PC-9 (cell line): ENCODE results near the gene PLEKHG4B. TPM values are rescaled to one million over a fixed set of nuclear protein-coding genes. Genes with fewer than 3 reads are reported as not detected.
A peak's percentile ranks its signal among the peaks of the same experiment; 100 is the strongest.

ENCODE experiments used
- BruUV-seq: library from RNA; stranded (reverse); fragments of 400-500 nt; replicated peaks from 2 replicates; lab custom pipeline; 2021; lab: Mats Ljungman, UMichigan
- CTCF ChIA-PET: fragments of 300-600 bp; sonication (Branson Sonifier 250); formaldehyde crosslinking; loops from one replicate; lab custom pipeline; 2022; ENCODE audit warnings: antibody characterized with exemption; lab: Charles Lee
- POLR2A ChIA-PET: fragments of 300-600 bp; sonication (Branson Sonifier 250); formaldehyde crosslinking; loops from one replicate; lab custom pipeline; 2022; ENCODE audit warnings: antibody characterized with exemption; ENCODE audit not compliant: unreplicated experiment; lab: Charles Lee
- DNase-seq, 2 experiments: peaks; one replicate each; pipeline versions ENCODE4 v3.0.0 to v3.0.0-alpha.2; 2015 to 2022; ENCODE audit warnings: mixed read lengths in 1 of 2
- H2AFZ ChIP-seq: fragments of 200-600 bp; sonication (generic); 2 replicates; pipeline ENCODE4 v1.8.1; 2017; ENCODE audit warnings: antibody characterized with exemption
- H3F3A ChIP-seq: fragments of 200-600 bp; sonication (generic); 2 replicates; pipeline ENCODE4 v1.8.1; 2017; ENCODE audit warnings: antibody characterized with exemption, mild to moderate bottlenecking, low read depth; ENCODE audit not compliant: insufficient read depth
- H3K27ac ChIP-seq: fragments of 200-600 bp; sonication (generic); 2 replicates; pipeline ENCODE4 v1.6.1; 2016; ENCODE audit warnings: mixed run types
- H3K27me3 ChIP-seq: fragments of 200-600 bp; sonication (generic); 2 replicates; pipeline ENCODE4 v1.6.1; 2016; ENCODE audit warnings: low read depth, mixed run types; ENCODE audit not compliant: insufficient read depth
- H3K36me3 ChIP-seq: fragments of 200-600 bp; sonication (generic); 2 replicates; pipeline ENCODE4 v1.6.1; 2016; ENCODE audit warnings: low read depth, mixed run types
- H3K4me1 ChIP-seq: fragments of 200-600 bp; sonication (generic); replicated peaks from 2 replicates; pipeline ENCODE4 v1.6.1; 2016; ENCODE audit warnings: mixed run types; ENCODE audit not compliant: insufficient read depth
- H3K4me2 ChIP-seq: fragments of 200-600 bp; sonication (generic); 2 replicates; pipeline ENCODE4 v1.6.1; 2017; ENCODE audit warnings: mixed run types
- H3K4me3 ChIP-seq: fragments of 200-600 bp; sonication (generic); 2 replicates; pipeline ENCODE4 v1.6.1; 2016; ENCODE audit warnings: mixed run types
- H3K79me2 ChIP-seq: fragments of 200-600 bp; sonication (generic); 2 replicates; pipeline ENCODE4 v1.6.1; 2017; ENCODE audit warnings: low read depth, mixed run types
- H3K9me2 ChIP-seq: fragments of 200-600 bp; sonication (generic); 2 replicates; pipeline ENCODE4 v1.8.1; 2017; ENCODE audit warnings: mild to moderate bottlenecking; ENCODE audit not compliant: insufficient read depth
- H3K9me3 ChIP-seq: fragments of 200-600 bp; sonication (generic); 2 replicates; pipeline ENCODE4 v1.8.1; 2016; ENCODE audit warnings: low read depth; ENCODE audit not compliant: insufficient read depth
- H4K20me1 ChIP-seq: fragments of 200-600 bp; sonication (generic); 2 replicates; pipeline ENCODE4 v1.8.1; 2017; ENCODE audit not compliant: insufficient read depth
- EZH2 ChIP-seq: fragments of 200-600 bp; sonication (generic); IDR thresholded peaks from 2 replicates; pipeline ENCODE4 v1.8.0; 2017; ENCODE audit warnings: antibody characterized with exemption, low read depth
- intact Hi-C: fragments of 100-400 bp; cut with micrococcal nuclease; formaldehyde crosslinking; loops from one replicate; pipeline ENCODE4 v1.10.0; 2022; ENCODE audit not compliant: unreplicated experiment
- total RNA-seq: library from RNA; stranded (reverse); gene quantifications from 2 replicates; pipeline ENCODE4 v1.2.3, GENCODE V29; 2021
- TF ChIP-seq, protein P1 (sequence below): fragments of 200-600 bp; sonication (generic); conservative IDR thresholded peaks from 2 replicates; pipeline ENCODE4 v1.6.1; 2017; ENCODE audit warnings: mixed run types, antibody characterized with exemption, mild to moderate bottlenecking, moderate library complexity

The PLEKHG4B gene
- total RNA-seq, 1 experiment from 2014 or later = not detected

DNA sequence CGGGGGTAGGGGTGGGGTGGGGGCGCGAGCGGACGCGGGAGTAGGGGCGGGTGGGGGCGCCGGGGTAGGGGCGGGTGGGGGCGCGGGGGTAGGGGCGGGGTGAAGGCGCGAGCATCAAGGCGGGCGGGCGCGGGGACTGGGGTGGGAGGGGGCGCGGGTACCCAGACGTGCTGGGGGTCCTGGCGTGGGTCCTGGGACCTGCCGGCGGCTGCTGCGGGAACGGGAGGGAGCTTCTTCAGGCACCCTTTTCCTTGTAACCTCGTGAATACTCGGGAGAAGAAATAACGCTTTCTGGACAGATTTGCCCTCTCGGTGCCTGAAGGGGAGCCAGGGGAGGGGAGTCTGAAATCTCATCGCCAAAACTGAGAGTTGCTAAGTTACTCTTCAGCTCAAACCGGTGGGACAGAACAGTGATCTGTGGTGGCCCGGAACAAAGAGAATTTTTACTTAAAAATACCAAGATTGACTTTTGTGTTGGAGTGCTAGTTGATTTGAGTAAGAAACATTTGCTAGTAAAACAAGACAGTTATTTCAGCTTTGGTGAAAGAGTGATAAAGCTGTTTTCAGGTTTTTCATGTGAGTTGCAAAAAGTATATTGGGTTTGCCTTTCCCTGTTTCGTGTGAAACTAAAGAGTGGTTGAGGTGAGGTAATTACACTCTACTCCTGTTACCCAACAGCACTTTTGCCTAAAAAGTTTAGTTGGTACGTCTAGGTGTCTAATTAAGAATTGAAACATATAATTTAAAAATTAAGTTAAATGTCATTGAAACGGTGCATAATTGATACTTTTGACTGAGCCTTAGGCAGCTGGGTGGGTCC lies 643 bp downstream of the PLEKHG4B start:
- BruUV-seq = no TSS peak
- Histone ChIP-seq H3K4me2 (no peak overlapping the region), H3K9me2 (no peaks in the 10 kb centered on the region), H4K20me1 (no peaks in the 10 kb centered on the region), H2AFZ (no peak overlapping the region), H3K9me3 (0 out of 2 replicates have a peak, but pooled peaks cover 2% of the 10 kb centered on the region), H3K4me3 (no peak overlapping the region), H3K36me3 (no peaks in the 10 kb centered on the region), H3F3A (no peaks in the 10 kb centered on the region), H3K27me3 (peaks cover 94% of the 10 kb centered on the region), H3K27ac (no peak overlapping the region), H3K79me2 (no peaks in the 10 kb centered on the region), H3K4me1 (no peaks in the 10 kb centered on the region)
- POLR2A ChIA-PET = interaction anchor here (0.7 kb wide), 1 partner anchor 52 kb away, joined by 10 read pairs; no protein-coding TSS in a partner anchor
- CTCF ChIA-PET = no interaction called here
- TF ChIP-seq, protein P1, sequence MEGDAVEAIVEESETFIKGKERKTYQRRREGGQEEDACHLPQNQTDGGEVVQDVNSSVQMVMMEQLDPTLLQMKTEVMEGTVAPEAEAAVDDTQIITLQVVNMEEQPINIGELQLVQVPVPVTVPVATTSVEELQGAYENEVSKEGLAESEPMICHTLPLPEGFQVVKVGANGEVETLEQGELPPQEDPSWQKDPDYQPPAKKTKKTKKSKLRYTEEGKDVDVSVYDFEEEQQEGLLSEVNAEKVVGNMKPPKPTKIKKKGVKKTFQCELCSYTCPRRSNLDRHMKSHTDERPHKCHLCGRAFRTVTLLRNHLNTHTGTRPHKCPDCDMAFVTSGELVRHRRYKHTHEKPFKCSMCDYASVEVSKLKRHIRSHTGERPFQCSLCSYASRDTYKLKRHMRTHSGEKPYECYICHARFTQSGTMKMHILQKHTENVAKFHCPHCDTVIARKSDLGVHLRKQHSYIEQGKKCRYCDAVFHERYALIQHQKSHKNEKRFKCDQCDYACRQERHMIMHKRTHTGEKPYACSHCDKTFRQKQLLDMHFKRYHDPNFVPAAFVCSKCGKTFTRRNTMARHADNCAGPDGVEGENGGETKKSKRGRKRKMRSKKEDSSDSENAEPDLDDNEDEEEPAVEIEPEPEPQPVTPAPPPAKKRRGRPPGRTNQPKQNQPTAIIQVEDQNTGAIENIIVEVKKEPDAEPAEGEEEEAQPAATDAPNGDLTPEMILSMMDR = no peak
- TF ChIP-seq EZH2 = peak; percentile 50; the same call in 1 of the 2 replicates
- no peak for DNase-seq
- intact Hi-C loops = no loop called here

DNA sequence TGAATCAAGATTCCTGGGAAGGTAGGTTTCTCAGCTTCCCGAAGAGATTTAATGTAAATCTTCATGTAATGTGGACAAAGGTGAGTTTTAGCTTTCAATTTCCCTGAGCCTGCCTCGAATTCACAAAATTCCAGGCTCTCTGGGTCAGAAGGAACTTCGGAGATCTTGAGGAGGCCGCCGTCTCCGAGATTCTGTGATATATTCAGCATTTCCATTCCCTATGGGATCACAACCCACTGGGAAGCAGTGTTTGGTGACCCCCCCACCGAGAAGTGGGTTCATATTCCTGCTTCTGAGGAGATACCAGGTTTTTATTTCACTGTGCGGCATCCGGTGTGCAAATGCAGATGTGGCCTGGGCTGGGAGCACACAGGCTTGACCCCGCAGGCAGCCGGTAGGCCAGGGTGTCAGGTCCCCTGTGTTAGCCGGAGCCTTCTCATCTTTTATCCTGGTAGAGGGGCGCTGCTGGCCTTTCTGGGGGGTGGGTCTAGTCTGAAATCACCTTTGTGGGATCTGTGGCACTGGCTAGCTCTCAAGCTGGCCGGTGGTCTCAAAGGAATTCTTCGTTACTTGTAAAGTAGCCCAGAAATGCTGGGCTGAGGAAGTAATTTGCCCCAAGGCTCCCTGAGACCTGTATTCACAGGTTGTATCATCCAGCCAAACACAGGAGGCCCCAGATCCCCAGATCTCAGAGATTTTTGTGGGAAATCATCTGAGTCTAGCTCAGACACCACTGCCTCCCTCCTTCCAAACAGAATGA lies 1.4 kb downstream of the PLEKHG4B start:
- TF ChIP-seq EZH2 = no peak
- TF ChIP-seq, protein P1 = no peak
- intact Hi-C loops = no loop called here
- no peaks in the 10 kb centered on the region for H4K20me1 ChIP-seq
- H3K4me3 ChIP-seq = no peak overlapping the region
- H3F3A ChIP-seq = no peaks in the 10 kb centered on the region
- ChIA-PET CTCF (no interaction called here), POLR2A (no interaction called here)
- no peak overlapping the region for H3K4me2 ChIP-seq
- 0 out of 2 replicates have a peak, but pooled peaks cover 3% of the 10 kb centered on the region for H3K9me3 ChIP-seq
- no peaks in the 10 kb centered on the region for H3K4me1 ChIP-seq
- no peaks in the 10 kb centered on the region for H3K79me2 ChIP-seq
- H3K27me3 ChIP-seq = peaks cover 94% of the 10 kb centered on the region
- no peak for DNase-seq
- H3K9me2 ChIP-seq = no peaks in the 10 kb centered on the region
- no peak overlapping the region for H3K27ac ChIP-seq
- no TSS peak for BruUV-seq
- no peaks in the 10 kb centered on the region for H3K36me3 ChIP-seq
- H2AFZ ChIP-seq = no peak overlapping the region

DNA sequence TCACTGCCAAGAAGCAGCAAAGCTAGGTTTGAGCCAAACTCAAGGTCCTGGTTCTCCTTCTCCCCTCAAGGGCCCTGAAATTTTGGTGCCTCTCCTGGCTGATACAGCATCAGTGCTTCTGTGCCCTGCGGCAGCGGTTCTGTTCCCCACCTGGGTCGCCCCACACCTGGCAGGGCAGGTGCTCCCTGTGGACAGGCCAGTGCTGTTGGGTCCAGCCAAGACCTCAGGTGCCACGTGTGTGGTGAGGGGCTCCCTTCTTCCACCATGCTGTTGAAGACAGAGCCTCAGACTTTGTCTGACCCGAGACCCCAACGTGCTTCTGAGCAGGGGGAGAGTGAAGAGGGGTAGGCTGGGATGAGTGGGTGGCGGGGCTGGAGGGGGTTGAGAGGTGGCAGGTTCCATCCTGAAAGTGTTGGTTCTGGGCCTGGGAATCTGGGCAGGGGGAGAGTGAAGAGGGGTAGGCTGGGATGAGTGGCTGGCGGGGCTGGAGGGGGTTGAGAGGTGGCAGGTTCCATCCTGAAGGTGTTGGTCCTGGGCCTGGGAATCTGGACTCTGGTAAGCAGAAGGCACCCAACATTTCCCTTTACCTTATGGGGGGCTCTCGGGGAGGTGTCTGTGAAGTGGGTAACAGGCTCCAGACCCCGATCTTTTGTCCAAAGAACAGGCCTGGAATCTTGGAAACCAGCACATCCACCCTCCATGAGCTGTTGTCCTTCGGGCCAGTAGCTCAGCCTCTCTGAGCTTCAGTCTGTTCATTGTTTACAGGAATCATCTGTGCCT lies 2.3 kb downstream of the PLEKHG4B start:
- intact Hi-C loops = no loop called here
- 0 out of 2 replicates have a peak, but pooled peaks cover 3% of the 10 kb centered on the region for H3K9me3 ChIP-seq
- ChIA-PET POLR2A (no interaction called here), CTCF (no interaction called here)
- DNase-seq = no peak
- H2AFZ ChIP-seq = no peak overlapping the region
- no peaks in the 10 kb centered on the region for H3K36me3 ChIP-seq
- no peak overlapping the region for H3K4me3 ChIP-seq
- no peak overlapping the region for H3K4me2 ChIP-seq
- no peaks in the 10 kb centered on the region for H4K20me1 ChIP-seq
- H3F3A ChIP-seq = no peaks in the 10 kb centered on the region
- no TSS peak for BruUV-seq
- H3K27ac ChIP-seq = no peak overlapping the region
- H3K27me3 ChIP-seq = peaks cover 88% of the 10 kb centered on the region
- TF ChIP-seq EZH2 = no peak
- TF ChIP-seq, protein P1 = no peak
- no peaks in the 10 kb centered on the region for H3K4me1 ChIP-seq
- H3K79me2 ChIP-seq = no peaks in the 10 kb centered on the region
- H3K9me2 ChIP-seq = no peaks in the 10 kb centered on the region
